Stimulated activated CD4-positive, alpha-beta T cell treated with anti-CD3 and anti-CD28 coated beads, Interleukin-1b, Interleukin-23, amount 100 ng/mL, for 48 hours (primary cell): ENCODE data around the gene PAPPA2.
"Not testable (repeated sequence)": the region's sequence is repeated elsewhere in the genome, so short reads cannot be mapped to it uniquely, and the experiment has no call there.

Experiments used
- DNase-seq: peaks from one replicate; pipeline ENCODE4 v3.0.0-alpha.2; 2020

Gene PAPPA2, protein sequence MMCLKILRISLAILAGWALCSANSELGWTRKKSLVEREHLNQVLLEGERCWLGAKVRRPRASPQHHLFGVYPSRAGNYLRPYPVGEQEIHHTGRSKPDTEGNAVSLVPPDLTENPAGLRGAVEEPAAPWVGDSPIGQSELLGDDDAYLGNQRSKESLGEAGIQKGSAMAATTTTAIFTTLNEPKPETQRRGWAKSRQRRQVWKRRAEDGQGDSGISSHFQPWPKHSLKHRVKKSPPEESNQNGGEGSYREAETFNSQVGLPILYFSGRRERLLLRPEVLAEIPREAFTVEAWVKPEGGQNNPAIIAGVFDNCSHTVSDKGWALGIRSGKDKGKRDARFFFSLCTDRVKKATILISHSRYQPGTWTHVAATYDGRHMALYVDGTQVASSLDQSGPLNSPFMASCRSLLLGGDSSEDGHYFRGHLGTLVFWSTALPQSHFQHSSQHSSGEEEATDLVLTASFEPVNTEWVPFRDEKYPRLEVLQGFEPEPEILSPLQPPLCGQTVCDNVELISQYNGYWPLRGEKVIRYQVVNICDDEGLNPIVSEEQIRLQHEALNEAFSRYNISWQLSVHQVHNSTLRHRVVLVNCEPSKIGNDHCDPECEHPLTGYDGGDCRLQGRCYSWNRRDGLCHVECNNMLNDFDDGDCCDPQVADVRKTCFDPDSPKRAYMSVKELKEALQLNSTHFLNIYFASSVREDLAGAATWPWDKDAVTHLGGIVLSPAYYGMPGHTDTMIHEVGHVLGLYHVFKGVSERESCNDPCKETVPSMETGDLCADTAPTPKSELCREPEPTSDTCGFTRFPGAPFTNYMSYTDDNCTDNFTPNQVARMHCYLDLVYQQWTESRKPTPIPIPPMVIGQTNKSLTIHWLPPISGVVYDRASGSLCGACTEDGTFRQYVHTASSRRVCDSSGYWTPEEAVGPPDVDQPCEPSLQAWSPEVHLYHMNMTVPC (N-terminal part only)

GRCh38 chr1:176462674-176463378 is at the start of gene PAPPA2:
TSS of gene PAPPA2 (plus strand) at chr1:176463175. CDS start at chr1:176556323, 93,148 bp downstream.
- no peak for DNase-seq

- DNase-seq, result no peak
Measured at GRCh38 chr1:176416777-176417176, 46.2 kb upstream of the PAPPA2 start.

DNA sequence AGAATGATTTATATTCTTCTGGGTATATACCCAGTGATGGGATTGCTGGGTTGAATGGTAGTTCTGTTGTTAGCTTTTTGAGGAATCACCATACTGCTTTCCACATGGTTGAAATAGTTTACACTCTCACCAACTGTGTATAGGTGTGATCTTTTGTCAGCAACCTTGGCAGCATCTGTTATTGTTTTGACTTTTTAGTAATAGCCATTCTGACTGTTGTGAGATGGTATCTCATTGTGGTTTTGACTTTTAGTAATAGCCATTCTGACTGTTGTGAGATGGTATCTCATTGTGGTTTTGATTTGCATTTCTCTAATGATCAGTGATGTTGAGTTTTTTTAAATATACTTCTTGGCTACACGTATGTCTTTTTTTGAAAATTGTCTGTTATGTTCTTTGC is 43.4 kb upstream of the PAPPA2 start:
- DNase-seq, result not testable (repeated sequence)

DNA sequence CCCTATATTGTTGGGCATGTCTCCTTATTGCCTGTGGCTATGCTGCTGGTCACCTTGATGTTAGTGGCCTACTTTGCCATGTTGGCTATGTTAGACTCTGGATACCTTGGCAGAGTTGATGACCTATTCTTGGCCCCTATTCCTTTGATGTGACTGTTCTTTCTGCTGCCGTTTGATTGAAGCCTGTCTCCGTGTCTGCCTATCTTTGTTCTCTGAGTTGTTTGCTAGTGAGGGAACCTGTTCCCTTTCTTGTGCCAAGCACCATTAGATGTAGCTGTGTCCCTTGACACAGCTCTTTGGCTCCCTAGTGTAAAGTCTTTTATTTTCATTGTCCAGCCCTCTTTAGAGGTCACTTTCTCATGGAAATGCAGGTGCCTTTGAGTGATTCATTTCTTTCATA is 28.7 kb upstream of the PAPPA2 start:
- no peak for DNase-seq

DNA sequence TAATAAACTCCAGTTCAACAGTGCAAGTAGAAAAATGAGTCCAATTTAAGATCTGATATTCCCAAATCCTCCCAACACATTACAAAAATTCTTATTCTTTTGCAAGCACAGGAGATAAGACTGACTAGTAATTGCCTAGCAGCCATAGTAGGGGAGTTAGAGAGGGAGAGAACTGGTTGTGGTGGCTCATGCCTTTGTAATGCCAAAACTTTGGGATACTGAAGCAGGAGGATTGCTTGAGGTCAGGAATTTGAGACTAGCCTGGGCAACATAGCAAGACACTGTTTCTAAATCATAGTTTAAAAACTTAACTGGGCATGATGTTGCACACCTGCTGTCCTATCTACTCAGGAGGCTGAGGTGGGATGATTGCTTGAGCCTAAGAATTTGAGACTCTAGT is 26.7 kb upstream of the PAPPA2 start:
- DNase-seq, result no peak

DNA sequence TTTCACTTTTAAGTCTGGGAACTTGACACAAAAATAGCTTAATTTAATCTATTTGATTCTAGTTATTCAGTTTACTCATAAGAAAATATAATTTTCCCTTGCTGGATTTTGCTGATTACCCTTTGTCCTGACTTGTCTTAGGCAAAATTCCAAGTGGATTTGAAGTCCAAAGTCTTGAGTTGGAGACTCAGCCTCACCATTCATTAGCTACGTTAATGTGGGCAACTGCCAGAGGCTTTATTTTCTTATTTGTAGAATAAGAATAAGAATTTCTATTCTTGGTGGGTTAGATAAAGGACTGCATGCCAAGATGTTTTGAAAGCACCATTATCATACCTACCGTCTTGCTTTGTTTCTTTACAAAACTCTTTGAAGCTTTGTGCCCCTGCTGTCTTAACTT is 22.8 kb upstream of the PAPPA2 start:
- no peak for DNase-seq

- no peak for DNase-seq
Measured at GRCh38 chr1:176444286-176444685, 18.7 kb upstream of the PAPPA2 start.

DNA sequence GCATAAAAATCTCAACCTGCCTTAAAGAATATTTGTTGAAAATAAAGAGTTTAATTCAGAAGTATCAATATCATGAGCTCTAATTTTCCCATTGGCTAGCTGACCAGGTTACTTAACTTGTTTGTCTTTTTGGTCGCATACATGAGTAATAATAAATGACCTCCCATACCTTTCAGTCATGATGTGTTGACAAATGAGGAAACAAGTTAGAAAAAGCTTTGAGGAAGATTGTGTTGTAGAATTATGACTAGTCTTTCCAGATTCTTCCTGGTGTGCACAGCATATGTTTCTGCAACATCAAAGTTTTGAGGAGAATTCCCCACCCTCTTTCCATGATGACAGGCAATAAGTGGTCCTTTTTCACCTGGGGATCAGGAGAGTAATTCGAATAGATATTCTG is 17.6 kb upstream of the PAPPA2 start:
- no peak for DNase-seq

GRCh38 chr1:176448340-176448739 is 14.6 kb upstream of the PAPPA2 start:
- no peak for DNase-seq

- no peak for DNase-seq
Measured at GRCh38 chr1:176450526-176450925, 12.4 kb upstream of the PAPPA2 start.

- not testable (repeated sequence) for DNase-seq
Measured at GRCh38 chr1:176451741-176452140, 11.2 kb upstream of the PAPPA2 start.

GRCh38 chr1:176456795-176457194 is 6.2 kb upstream of the PAPPA2 start:
- DNase-seq, result no peak

DNA sequence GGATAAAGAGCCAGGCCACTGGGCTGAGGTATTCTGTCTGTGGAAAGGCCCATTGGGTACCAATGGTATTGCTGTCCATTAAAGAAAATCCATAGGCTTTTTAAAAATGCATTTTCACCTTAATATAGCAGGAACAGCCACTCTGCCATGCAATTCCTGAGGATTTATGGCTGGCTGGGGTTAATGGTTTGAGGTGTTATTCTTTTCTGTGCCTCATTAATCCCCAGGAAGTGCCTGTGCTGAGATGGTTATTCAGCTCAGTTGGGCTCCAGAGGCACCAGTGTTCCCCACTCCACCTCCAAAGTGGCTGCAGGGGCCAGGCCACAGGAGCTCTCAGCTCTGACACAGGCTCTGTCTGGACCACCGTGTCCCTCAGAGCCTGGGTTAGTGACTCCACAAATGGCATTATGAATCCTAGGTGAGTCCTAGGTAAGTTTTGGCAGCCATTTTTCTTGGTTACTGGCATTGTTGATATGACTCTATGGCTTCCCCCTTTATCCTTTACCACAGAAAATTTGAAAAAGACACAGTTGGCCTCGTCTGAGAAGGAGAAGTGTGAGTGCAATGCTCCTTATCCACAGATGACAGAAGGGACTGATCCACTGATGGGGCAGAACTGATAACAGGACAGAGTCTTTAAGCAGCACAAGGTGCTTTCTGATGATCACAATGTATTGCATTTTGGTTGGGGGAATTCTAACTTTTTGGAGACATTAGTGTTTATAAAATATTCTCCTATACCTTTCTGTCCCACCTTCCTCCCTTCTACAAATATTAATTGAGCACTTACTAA is 2.2 kb upstream of the PAPPA2 start:
- no peak for DNase-seq

- no peak for DNase-seq
Measured at GRCh38 chr1:176461576-176461975, 1.4 kb upstream of the PAPPA2 start.

DNA sequence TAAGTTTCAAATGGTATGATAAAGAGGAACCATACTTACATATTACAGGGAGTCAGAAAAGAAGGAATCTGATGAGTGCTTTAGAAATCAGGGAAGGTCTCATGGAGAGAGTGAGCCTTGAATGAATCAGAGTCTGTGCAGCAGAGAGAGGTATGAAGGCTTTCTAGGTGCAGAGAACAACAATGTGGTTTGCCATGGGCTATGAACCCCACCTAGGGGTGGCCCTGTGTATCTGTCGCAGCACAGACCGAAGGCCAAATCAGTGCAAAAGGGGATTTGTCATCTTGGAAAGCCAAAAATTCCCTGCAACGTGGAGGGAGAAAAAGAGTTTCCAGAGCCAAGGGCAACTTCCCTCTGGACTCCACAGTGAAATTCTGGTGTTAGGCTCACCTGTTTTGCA is 3.5 kb downstream of the PAPPA2 start:
- DNase-seq, result no peak

GRCh38 chr1:176469450-176470010 is 6.6 kb downstream of the PAPPA2 start:
- DNase-seq, result no peak

- DNase-seq, result no peak
Measured at GRCh38 chr1:176471338-176472121, 8.6 kb downstream of the PAPPA2 start.

GRCh38 chr1:176479971-176480370 is 17.0 kb downstream of the PAPPA2 start:
- no peak for DNase-seq

DNA sequence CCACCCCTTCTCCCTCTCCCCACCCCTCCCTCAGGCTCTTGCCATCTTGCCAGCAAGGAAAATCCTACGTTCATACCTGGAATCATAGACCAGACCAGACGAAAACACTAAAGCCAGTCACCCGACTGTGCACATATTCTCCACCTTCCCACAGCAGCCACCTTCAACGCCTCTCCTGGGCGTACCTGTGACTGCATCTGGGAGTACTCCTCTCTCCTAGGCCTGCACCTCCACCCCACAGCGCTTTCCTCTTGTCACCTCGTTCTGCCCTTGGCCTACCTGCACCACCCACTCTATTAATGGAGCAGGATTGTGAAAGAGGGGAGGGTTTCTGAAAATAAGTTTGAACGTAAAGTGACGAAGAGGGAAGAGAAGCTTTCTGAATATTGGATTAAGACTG is 17.8 kb downstream of the PAPPA2 start:
- no peak for DNase-seq

DNA sequence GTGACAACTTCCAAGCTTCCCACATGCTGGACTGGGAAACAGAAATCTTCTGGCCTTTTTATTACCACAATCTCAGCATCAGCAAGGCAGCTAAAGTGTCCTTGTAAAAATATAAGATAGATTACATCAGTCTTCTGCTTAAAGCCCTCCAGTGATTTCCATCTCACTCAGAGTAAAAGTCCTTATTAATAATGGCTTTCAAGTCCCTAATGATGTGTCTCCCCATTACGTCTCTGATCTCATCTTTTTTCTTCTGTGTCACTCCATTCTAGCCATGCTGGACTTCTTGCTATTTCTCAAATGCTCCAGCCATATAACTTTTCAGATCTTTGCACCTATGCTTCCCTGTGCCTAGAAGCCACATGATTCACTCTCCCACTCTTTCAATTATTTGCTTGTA is 22.1 kb downstream of the PAPPA2 start:
- DNase-seq, result no peak

GRCh38 chr1:176494436-176494835 is 31.5 kb downstream of the PAPPA2 start:
- no peak for DNase-seq
